Measurements from ENCODE around the gene INPP4B. TPM values are rescaled to one million over a fixed set of nuclear protein-coding genes. Genes with fewer than 3 reads are reported as not detected.

The INPP4B gene
- total and polyA plus RNA-seq, 7 donors = 1.5 to 16.8 (median 9.5) TPM

GRCh38 chr4:142379277-142380051 lies 466.6 kb downstream of the INPP4B start:
- Histone ChIP-seq H3K9me3 (no peaks in the 10 kb centered on the region), H3K27me3 (ENCODE audit: insufficient read depth in 3 of 3, low read length in 2 of 3) (no peaks in the 10 kb centered on the region), H3K4me1 (no peaks in the 10 kb centered on the region), H3K27ac (no peak overlapping the region), H3K4me3 (no peak overlapping the region), H3K36me3 (ENCODE audit: insufficient read depth in 1 of 2, low read depth in 1 of 2) (no peaks in the 10 kb centered on the region)
- ATAC-seq (peak in 1 of 4 donors; percentile 55), DNase-seq (no peak)
- no peak for TF ChIP-seq CTCF (IDR thresholded peaks at IDR 0.05)
- 45 to 57% (median 46%) methylated on average over 4 of the region's 4 CpGs for whole genome bisulfite sequencing, 3 donors
- intact Hi-C loops (cut with DNase I) = no loop called here

GRCh38 chr4:142378179-142378578 lies 467.9 kb downstream of the INPP4B start:
- ATAC-seq = no peak

GRCh38 chr4:142377342-142378091 lies 468.6 kb downstream of the INPP4B start:
- DNase-seq (no peak), ATAC-seq (no peak)
- Histone ChIP-seq H3K4me3 (no peak overlapping the region), H3K4me1 (peaks cover 14% of the 10 kb centered on the region), H3K27me3 (ENCODE audit: insufficient read depth in 3 of 3, low read length in 2 of 3) (no peaks in the 10 kb centered on the region), H3K36me3 (ENCODE audit: insufficient read depth in 1 of 2, low read depth in 1 of 2) (no peaks in the 10 kb centered on the region), H3K27ac (no peak overlapping the region), H3K9me3 (no peaks in the 10 kb centered on the region)
- intact Hi-C loops (cut with DNase I) = no loop called here
- no peak for TF ChIP-seq CTCF (IDR thresholded peaks at IDR 0.05)
- 76 to 83% (median 80%) methylated on average over 3 of the region's 3 CpGs for WGBS, 3 donors

More at GRCh38 chr4:142378179-142378578, 467.9 kb downstream of the INPP4B start:
- H3K4me1 ChIP-seq = peaks cover 9% of the 10 kb centered on the region
- TF ChIP-seq CTCF (IDR thresholded peaks at IDR 0.05) = no peak
- no peaks in the 10 kb centered on the region for H3K36me3 ChIP-seq (ENCODE audit: insufficient read depth in 1 of 2, low read depth in 1 of 2)
- H3K9me3 ChIP-seq = no peaks in the 10 kb centered on the region
- H3K27me3 ChIP-seq (ENCODE audit: insufficient read depth in 3 of 3, low read length in 2 of 3) = no peaks in the 10 kb centered on the region
- no peak overlapping the region for H3K4me3 ChIP-seq
- H3K27ac ChIP-seq = no peak overlapping the region
- 48 to 58% (median 52%) methylated on average over 2 of the region's 2 CpGs for WGBS, 3 donors
- DNase-seq = no peak
- intact Hi-C loops (cut with DNase I) = no loop called here

- peaks cover 14% of the 10 kb centered on the region for H3K4me1 ChIP-seq
- H3K36me3 ChIP-seq (ENCODE audit: insufficient read depth in 1 of 2, low read depth in 1 of 2) = no peaks in the 10 kb centered on the region
- H3K4me3 ChIP-seq = no peak overlapping the region
- WGBS, 3 donors = 93 to 100% (median 97%) methylated on average over 1 of the region's 1 CpG
- no peak for TF ChIP-seq CTCF (IDR thresholded peaks at IDR 0.05)
- H3K27ac ChIP-seq = no peak overlapping the region
- no peaks in the 10 kb centered on the region for H3K27me3 ChIP-seq (ENCODE audit: insufficient read depth in 3 of 3, low read length in 2 of 3)
- no peak for DNase-seq
- no peak for ATAC-seq
- H3K9me3 ChIP-seq = peaks cover under 1% of the 10 kb centered on the region
- intact Hi-C loops (cut with DNase I) = no loop called here
Measured at GRCh38 chr4:142376204-142376603, 469.9 kb downstream of the INPP4B start.

All from psoas muscle (tissue), 8 donors.